ENCODE data around the gene LRBA.

The LRBA gene

DNA sequence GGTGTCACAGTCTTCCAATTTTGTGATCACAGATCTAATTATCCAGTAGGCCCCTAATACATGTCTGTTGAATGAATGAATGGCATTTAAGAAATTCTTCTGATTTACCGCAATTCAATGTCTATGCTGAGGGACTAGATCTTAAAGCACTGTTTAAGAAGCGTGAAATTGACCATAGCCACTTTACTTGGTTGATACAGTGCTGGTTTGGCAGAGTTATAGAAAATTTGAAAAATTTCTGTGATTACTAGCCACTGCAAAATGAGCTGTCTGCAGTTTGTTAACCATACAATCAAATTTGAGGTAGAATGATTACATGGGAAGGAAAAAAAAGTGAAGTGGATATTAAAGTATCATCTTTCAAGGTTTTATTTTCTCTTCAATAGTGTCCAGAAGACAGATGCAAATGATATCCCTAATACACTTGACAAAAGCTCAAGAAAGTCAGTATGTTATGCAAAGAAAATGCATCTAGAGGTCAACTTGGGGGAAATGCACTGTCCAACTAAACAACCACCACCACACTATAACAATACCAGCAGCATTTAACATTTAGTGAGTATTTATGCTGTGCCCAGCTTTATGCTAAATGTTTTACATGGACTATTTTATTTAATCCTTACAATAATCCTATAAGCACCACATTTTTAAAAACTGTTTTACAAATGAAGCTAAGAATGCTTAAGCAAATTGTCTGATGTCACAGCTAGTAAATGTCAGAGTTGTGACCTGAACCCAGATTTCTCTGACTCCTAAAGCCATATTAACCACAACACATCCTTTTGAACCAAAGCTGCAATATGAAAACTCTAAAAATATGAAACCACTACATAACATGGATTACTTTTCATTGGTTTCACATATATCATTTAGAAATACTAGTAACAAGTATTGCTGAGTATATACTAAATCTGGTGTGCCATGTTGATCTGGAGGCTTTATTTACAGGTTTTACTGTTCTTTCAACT lies 651.1 kb downstream of the LRBA start:
- DNase-seq (ENCODE audit: low spot score), result no peak

GRCh38 chr4:150358691-150359090 lies 656.4 kb downstream of the LRBA start:
- DNase-seq (ENCODE audit: low spot score), result no peak

- no peak for DNase-seq (ENCODE audit: low spot score)
These were observed 657.3 kb downstream of the LRBA start for GRCh38 chr4:150357829-150358228.

DNA sequence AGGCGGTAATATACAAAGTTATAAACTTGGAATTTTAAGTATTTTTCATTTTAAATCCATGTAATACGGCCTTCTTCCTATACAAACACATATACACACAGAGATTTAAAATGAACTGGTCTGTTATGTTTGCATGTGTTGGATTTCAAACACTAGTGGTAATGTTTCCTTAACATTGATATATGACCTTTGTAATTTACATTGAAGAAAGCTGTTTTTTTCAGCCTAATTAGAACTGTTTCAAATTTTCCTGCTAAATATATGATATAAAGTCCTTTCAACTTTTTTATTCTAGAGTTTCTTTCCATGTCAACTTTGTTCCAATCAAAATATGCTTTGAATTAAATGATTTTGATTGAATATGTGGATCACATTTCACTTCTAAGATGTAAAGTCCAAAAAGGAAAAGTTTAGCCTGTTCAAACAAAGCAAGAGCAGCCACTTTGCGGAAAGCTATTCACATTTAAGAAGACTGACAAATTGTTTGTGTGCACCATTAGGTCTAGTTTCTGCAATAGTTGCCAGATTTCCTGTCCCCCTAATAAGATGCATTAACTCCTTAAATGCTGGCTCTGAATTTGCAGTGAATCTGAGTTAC lies 659.1 kb downstream of the LRBA start:
- no peak for DNase-seq (ENCODE audit: low spot score)

- no peak for DNase-seq (ENCODE audit: low spot score)
These were observed 659.7 kb downstream of the LRBA start for GRCh38 chr4:150355418-150355817.

DNA sequence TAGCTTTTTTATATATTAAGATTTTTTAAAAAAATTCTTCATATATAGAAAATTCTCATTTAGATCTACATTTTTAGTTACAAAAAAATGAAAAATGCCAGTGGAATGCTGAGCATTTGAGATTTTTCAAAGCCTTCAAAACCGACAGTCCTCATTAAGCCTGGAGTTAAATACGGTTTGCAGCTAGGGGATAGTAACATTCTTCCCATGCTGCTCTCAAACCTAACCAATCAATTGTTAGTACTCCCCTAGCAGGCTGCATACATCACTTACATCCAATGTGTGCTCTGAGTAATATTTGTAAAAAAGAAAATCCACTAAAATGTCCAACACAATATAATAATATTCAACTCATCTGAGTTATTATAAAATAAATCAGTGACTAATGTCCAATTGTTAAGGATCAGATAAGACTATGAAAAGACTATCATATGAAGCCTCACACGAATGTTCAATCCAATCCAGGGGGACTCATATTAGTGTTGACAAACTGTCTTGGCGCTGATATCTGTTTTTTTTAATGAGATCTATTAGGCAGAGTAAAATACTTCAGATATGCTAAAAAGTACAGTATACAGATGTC lies 660.8 kb downstream of the LRBA start:
- no peak for DNase-seq (ENCODE audit: low spot score)

DNA sequence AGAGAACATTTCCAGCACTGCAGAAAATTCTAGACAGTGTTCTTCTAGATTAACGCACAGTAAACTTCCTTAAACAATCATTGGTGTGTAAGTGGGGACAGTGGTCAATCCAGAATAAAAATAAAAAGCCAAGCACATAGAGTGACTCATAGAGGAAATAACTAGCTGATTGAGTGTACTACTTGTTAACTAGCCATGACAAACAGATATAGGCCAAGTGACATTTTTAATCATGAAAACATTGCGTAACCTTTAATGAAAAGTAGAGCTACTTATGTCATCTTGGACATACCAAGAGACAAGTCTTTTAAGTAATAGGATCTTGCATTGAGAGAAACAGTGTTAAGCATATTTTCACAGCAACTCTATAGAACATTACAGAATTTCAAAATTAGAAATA lies 667.0 kb downstream of the LRBA start:
- DNase-seq (ENCODE audit: low spot score), result no peak

- no peak for DNase-seq (ENCODE audit: low spot score)
These were observed 669.8 kb downstream of the LRBA start for GRCh38 chr4:150345207-150345744.

GRCh38 chr4:150343796-150344195 lies 671.3 kb downstream of the LRBA start:
- no peak for DNase-seq (ENCODE audit: low spot score)

GRCh38 chr4:150342945-150343344 lies 672.1 kb downstream of the LRBA start:
- DNase-seq (ENCODE audit: low spot score), result no peak

DNA sequence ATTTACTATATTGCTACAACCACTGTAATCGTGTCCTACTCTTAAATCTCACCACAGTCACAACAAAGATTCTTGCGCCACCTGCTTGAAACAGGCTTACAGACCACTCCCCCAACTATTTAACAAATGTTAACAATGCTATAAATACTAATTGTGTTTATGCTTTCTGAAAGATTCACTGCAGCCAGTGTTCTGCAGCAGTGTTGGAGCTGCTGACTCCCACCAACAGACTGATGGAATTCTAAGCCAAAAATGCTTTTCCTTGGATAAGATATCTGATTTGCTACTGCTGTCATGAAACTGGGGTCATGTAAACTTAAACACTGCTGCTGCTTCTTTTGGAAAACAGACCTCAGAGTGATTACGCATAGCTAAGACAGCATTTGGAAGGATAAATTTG lies 677.4 kb downstream of the LRBA start:
- DNase-seq (ENCODE audit: low spot score), result peak; percentile 54

DNA sequence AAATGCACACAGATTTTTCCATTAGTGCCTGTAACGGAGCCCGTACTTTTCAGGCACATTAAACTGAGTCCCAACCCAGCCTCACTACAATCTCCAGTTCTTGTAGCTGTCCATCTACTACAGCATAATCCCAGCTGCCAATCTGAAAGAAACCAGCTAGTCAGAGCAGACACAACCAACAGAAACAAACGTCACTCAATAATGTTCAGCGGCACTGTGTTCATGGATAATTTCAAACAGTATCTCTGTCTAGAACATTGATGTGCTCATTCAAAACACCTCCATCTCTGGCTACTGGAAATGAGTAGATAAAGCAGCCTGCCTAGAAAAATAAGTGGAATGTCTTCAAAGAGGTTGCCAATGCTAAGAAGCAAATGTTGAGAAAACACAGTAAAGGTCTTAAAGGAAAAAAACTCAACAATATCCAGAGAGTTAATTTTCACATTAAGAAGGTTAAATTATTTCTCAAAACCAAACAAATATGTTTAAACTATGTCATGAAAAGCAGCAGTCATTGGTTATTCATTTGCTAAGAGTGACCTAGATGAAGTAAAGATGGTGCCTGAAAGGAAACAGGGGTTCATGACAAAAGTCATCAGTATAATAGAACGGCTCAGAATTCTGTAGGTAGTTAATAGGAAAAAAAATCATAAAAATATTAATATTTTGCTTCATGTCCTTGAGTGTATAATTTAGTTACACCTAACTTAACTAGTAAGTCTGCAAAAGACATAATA lies 678.2 kb downstream of the LRBA start:
- no peak for DNase-seq (ENCODE audit: low spot score)

DNA sequence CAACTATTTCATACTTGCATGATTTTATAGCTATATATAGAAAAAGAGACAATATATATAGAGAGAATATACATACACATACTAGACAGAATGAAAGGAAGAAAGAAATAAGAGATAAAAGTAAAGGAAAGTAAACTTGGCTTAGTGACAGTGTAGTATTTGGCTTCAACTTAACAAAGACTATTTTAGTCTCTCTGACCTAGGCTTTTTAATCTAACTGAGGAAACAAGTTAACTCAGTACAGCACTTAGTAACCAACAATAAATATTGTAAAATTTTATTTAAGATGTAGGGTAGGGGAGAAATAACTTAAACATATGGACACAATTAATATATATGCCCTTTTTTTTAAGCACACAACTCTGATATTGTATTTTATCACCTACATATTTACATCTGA lies 682.1 kb downstream of the LRBA start:
- DNase-seq (ENCODE audit: low spot score), result no peak

GRCh38 chr4:150332086-150332485 lies 683.0 kb downstream of the LRBA start:
- DNase-seq (ENCODE audit: low spot score), result no peak

- DNase-seq (ENCODE audit: low spot score), result no peak
These were observed 685.7 kb downstream of the LRBA start for GRCh38 chr4:150329373-150329772.

- no peak for DNase-seq (ENCODE audit: low spot score)
These were observed 686.6 kb downstream of the LRBA start for GRCh38 chr4:150328496-150328895.

GRCh38 chr4:150327262-150327780 lies 687.8 kb downstream of the LRBA start:
- no peak for DNase-seq (ENCODE audit: low spot score)

DNA sequence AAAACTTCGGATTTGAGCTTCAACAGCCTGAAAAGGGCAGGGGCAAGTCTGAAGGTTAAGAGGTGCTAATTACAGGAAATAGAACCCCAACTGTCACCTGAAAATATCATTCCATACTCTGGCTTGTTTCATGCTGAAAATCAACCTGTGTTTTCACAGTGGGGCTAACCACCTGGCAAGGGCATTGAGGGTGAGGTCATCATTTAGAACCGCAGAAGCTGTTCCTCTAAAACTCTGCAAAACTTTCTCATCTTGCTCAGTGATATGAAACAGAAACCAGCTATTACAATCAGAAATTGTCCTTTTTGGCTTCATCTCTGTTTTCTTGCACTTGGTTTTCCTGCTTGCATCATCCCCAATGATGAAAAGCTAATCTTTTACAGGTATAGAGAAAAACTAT lies 689.2 kb downstream of the LRBA start:
- no peak for DNase-seq (ENCODE audit: low spot score)

DNA sequence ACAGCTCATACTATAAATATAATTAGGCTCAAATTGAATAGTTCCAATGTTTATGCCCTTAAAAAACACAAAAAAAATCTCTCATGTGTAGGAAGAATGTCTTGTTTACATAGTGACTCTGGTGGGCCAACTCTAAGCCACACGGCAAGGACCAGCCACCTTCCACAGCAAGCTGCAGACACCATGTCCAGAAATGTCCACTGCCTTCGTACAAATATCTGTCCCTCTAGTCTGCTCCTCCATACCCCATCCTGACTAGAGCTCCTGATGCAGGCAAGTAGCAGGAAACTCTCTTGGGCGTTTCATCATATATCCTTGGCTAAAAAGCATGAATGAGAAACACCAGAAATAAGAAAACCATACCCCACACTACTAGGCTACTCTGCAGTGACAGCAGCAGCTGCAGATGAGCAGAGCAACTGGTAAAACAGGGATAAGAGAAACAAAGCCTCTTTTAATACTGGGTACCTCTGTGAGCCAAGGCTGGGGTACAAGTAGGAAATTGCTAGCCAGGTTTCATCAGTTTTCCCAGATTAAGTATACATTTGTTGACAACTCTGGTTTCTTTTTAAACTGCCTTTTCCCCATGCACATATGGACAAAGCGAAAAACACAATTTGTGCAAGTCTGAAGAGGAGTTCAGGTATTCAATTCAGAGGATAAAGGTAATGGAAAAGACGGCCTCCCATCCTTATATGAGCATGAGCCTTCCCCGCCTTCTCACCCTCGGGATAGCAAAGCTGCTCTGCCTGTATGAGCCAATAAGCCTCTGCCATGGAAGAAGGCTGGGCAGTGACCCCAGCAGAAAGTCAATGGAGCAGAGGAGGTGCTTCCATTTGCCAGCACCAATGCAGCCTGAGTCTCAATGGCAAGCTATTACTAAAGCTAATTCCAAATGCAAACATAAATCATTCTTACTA lies 691.4 kb downstream of the LRBA start:
- DNase-seq (ENCODE audit: low spot score), result no peak

DNA sequence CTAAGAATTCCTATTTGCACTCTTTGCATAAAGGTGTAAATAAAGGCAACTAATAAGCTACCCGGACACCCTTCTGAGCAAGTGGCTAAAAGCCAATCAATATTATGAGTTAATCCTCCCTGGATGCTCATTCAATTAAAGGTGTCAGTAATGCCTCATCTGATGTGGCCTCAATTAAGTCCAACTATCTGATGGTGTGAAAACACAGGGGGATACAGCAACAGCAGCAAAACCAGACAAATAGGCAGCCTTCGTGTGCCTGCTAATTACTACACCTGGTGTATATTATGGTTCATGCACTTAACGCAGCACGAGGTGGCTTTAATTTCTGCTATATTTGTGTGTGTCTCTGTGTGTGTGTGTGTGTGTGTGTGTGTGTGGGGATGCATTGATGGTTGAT lies 692.4 kb downstream of the LRBA start:
- no peak for DNase-seq (ENCODE audit: low spot score)

GRCh38 chr4:150321113-150321512 lies 694.0 kb downstream of the LRBA start:
- no peak for DNase-seq (ENCODE audit: low spot score)
